Measurements from ENCODE around the gene PARN.
A peak's percentile ranks its signal among the peaks of the same experiment; 100 is the strongest.

- TF ChIP-seq CTCF (conservative IDR thresholded peaks at IDR 0.05; ENCODE audit: low read depth in 2 of 2) (no peak), JUNB (IDR thresholded peaks at IDR 0.05; ENCODE audit: unreplicated experiment) (no peak), EZH2phosphoT487 (IDR thresholded peaks at IDR 0.05; ENCODE audit: unreplicated experiment) (no peak), EZH2 (IDR thresholded peaks at IDR 0.05; ENCODE audit: low read depth, unreplicated experiment) (no peak), POLR2AphosphoS5 (IDR thresholded peaks at IDR 0.05; ENCODE audit: low read depth) (peak; percentile 66), ZNF331 (CRISPR knock-in tag; IDR thresholded peaks at IDR 0.05; ENCODE audit: low read depth) (no peak), STAT1 (IDR thresholded peaks at IDR 0.05; ENCODE audit: unreplicated experiment) (no peak), ETS1 (IDR thresholded peaks at IDR 0.05) (no peak), REST (IDR thresholded peaks at IDR 0.05; ENCODE audit: unreplicated experiment) (no peak)
Observed at GRCh38 chr16:14405611-14406537, 224.2 kb downstream of the PARN start.

Measured in GM23338 (cell line).